HCT116 (cell line): ENCODE measurements around the gene SPARC. TPM values are rescaled to one million over a fixed set of nuclear protein-coding genes. Genes with fewer than 3 reads are reported as not detected.

Experiments
- ATAC-seq: fragments of 200-7000 bp; cut with Tn5 transposase; 2 replicates; pipeline ENCODE4 v1.9.1; 2020; ENCODE audit warnings: mild to moderate bottlenecking, moderate library complexity
- BruUV-seq: library from RNA; stranded (reverse); fragments of 400-500 nt; replicated peaks from 2 replicates; lab custom pipeline; 2021; lab: Mats Ljungman, UMichigan
- CTCF ChIA-PET: fragments of 300-600 bp; sonication (Branson Sonifier 250); formaldehyde crosslinking; loops from one replicate; lab custom pipeline; 2021; ENCODE audit warnings: antibody characterized with exemption; lab: Charles Lee
- POLR2A ChIA-PET: fragments of 300-600, 350-600 bp; sonication (Branson Sonifier 250); formaldehyde crosslinking; loops from one replicate; lab custom pipeline; 2021; ENCODE audit warnings: antibody characterized with exemption; lab: Charles Lee
- RAD21 ChIA-PET, 2 experiments: fragments of 300-600 bp; sonication (Branson Sonifier 250); formaldehyde crosslinking; loops; one replicate each; lab custom pipeline; 2023; ENCODE audit warnings: low total read pairs in 2 of 2; ENCODE audit not compliant: uncharacterized antibody in 2 of 2, unreplicated experiment in 2 of 2, low non-redundant PET in 1 of 2; lab: Charles Lee
- DNase-seq: peaks from one replicate; pipeline ENCODE4 v3.0.0-alpha.2; 2010; ENCODE audit warnings: low read depth, low spot score
- H2AFZ ChIP-seq: fragments of 200-600 bp; shearing (Covaris generic), sonication (generic); 2 replicates; pipeline ENCODE4 v1.6.1; 2017; ENCODE audit warnings: low read depth, mixed run types, mixed read lengths, antibody characterized with exemption, low read length; ENCODE audit not compliant: poor library complexity, severe bottlenecking
- H3K27ac ChIP-seq: 2 replicates; pipeline ENCODE4 v1.5.1; 2012; ENCODE audit warnings: low read depth, low read length
- H3K27me3 ChIP-seq: fragments of 200-600 bp; sonication (generic); 2 replicates; pipeline ENCODE4 v1.6.1; 2016; ENCODE audit warnings: mixed run types, low read length, mixed read lengths; ENCODE audit not compliant: insufficient read depth
- H3K36me3 ChIP-seq, 2 experiments: fragments of 200-500 bp in 1 of 2; fragments of 200-600 bp in 1 of 2; sonication (Bioruptor generic) in 1 of 2; sonication (generic) in 1 of 2; 2 replicates each; pipeline versions ENCODE4 v1.5.1 to v1.6.1; 2014 to 2016; ENCODE audit warnings: low read length in 2 of 2, inconsistent platforms in 1 of 2, mixed read lengths in 1 of 2, mixed run types in 1 of 2; ENCODE audit not compliant: insufficient read depth in 2 of 2, control insufficient read depth in 1 of 2
- H3K4me1 ChIP-seq, 2 experiments: fragments of 200-600 bp in 1 of 2; sonication (generic) in 1 of 2; 2 replicates each; pipeline versions ENCODE4 v1.5.1 to v1.6.1; 2012 to 2017; ENCODE audit warnings: low read length in 2 of 2, inconsistent platforms in 1 of 2, mild to moderate bottlenecking in 1 of 2, mixed read lengths in 1 of 2, mixed run types in 1 of 2, moderate library complexity in 1 of 2; ENCODE audit not compliant: insufficient read depth in 2 of 2, control insufficient read depth in 1 of 2
- H3K4me2 ChIP-seq: fragments of 200-600 bp; sonication (generic); 2 replicates; pipeline ENCODE4 v1.6.1; 2017; ENCODE audit warnings: mixed run types, low read length, mixed read lengths
- H3K4me3 ChIP-seq, 2 experiments: fragments of 200-600 bp in 1 of 2; sonication (generic) in 1 of 2; replicated peaks in 1 of 2; 2 replicates each; pipeline ENCODE4 v1.5.1; 2011 to 2016; ENCODE audit warnings: low read length in 2 of 2, control low read depth in 1 of 2, low read depth in 1 of 2, mild to moderate bottlenecking in 1 of 2, mixed read lengths in 1 of 2, mixed run types in 1 of 2
- H3K79me2 ChIP-seq: fragments of 200-600 bp; sonication (generic); 2 replicates; pipeline ENCODE4 v1.6.1; 2017; ENCODE audit warnings: mild to moderate bottlenecking, mixed run types, low read length, moderate library complexity, mixed read lengths; ENCODE audit not compliant: insufficient read depth
- H3K9ac ChIP-seq: fragments of 200-600 bp; sonication (generic); 2 replicates; pipeline ENCODE4 v1.6.1; 2016; ENCODE audit warnings: low read length, mixed read lengths
- H3K9me2 ChIP-seq: fragments of 200-600 bp; sonication (generic), shearing (Covaris generic); 2 replicates; pipeline ENCODE4 v1.6.1; 2017; ENCODE audit warnings: mixed run types, mild to moderate bottlenecking, moderate library complexity; ENCODE audit not compliant: insufficient read depth
- H3K9me3 ChIP-seq, 2 experiments: fragments of 200-500 bp in 1 of 2; fragments of 200-600 bp in 1 of 2; sonication (Bioruptor generic) in 1 of 2; sonication (generic) in 1 of 2; 2 replicates each; pipeline ENCODE4 v1.6.1; 2014 to 2017; ENCODE audit warnings: low read length in 2 of 2, mixed read lengths in 2 of 2, inconsistent platforms in 1 of 2, low read depth in 1 of 2, mild to moderate bottlenecking in 1 of 2, mixed run types in 1 of 2, moderate library complexity in 1 of 2; ENCODE audit not compliant: control insufficient read depth in 1 of 2, insufficient read depth in 1 of 2
- H4K20me1 ChIP-seq: fragments of 200-600 bp; sonication (generic), shearing (Covaris generic); 2 replicates; pipeline ENCODE4 v1.6.1; 2017; ENCODE audit warnings: mixed run types, mild to moderate bottlenecking, moderate library complexity; ENCODE audit not compliant: insufficient read depth
- CBX3 ChIP-seq: IDR thresholded peaks from 2 replicates; pipeline ENCODE4 v1.6.1; 2012; ENCODE audit warnings: low read depth
- ELF1 ChIP-seq: IDR thresholded peaks from 2 replicates; pipeline ENCODE4 v1.6.1; 2012; ENCODE audit warnings: low read depth, borderline replicate concordance
- EZH2 ChIP-seq: fragments of 200-600 bp; sonication (generic); IDR thresholded peaks from 2 replicates; pipeline ENCODE4 v1.6.1; 2017; ENCODE audit warnings: antibody characterized with exemption, mixed run types
- FOSL1 ChIP-seq: IDR thresholded peaks from 2 replicates; pipeline ENCODE4 v1.6.1; 2012; ENCODE audit warnings: low read depth
- JUND ChIP-seq: IDR thresholded peaks from 2 replicates; pipeline ENCODE4 v1.6.1; 2012
- RAD21 ChIP-seq: IDR thresholded peaks from 2 replicates; pipeline ENCODE4 v1.6.1; 2012; ENCODE audit warnings: low read depth, mild to moderate bottlenecking
- REST ChIP-seq: IDR thresholded peaks from 2 replicates; pipeline ENCODE4 v1.6.1; 2012; ENCODE audit warnings: low read depth
- SRF ChIP-seq: IDR thresholded peaks from 2 replicates; pipeline ENCODE4 v1.6.1; 2012; ENCODE audit warnings: low read depth
- TCF7L2 ChIP-seq: IDR thresholded peaks from 2 replicates; pipeline ENCODE4 v1.7.0; 2011; ENCODE audit warnings: borderline replicate concordance, inconsistent platforms; ENCODE audit not compliant: insufficient read depth, insufficient read length; ENCODE audit errors: extremely low read depth
- YY1 ChIP-seq: IDR thresholded peaks from 2 replicates; pipeline ENCODE4 v1.6.1; 2011; ENCODE audit warnings: low read length, low read depth, moderate library complexity, mild to moderate bottlenecking; ENCODE audit not compliant: insufficient replicate concordance; ENCODE audit errors: extremely low read depth
- ZBTB33 ChIP-seq: IDR thresholded peaks from 2 replicates; pipeline ENCODE4 v1.6.1; 2011; ENCODE audit warnings: mild to moderate bottlenecking, low read length, moderate library complexity; ENCODE audit not compliant: insufficient replicate concordance; ENCODE audit errors: extremely low read depth
- ZFX ChIP-seq: fragments of 450-650 bp; IDR thresholded peaks from 2 replicates; pipeline ENCODE4 v1.6.1; 2017
- ZNF274 ChIP-seq: fragments of 200-500 bp; sonication (Bioruptor generic); IDR thresholded peaks from 2 replicates; pipeline ENCODE4 v1.6.1; 2014; ENCODE audit warnings: mild to moderate bottlenecking, low read depth, low read length, inconsistent platforms
- intact Hi-C: fragments of 100-400 bp; cut with micrococcal nuclease; formaldehyde crosslinking; loops from 2 replicates; pipeline ENCODE4 v1.10.0; 2022
- total RNA-seq: library from RNA; stranded (reverse); gene quantifications from one replicate; pipeline ENCODE4 v1.2.1, GENCODE V29; 2021; ENCODE audit not compliant: unreplicated experiment
- TF ChIP-seq, protein P1 (sequence below): IDR thresholded peaks from 2 replicates; pipeline ENCODE4 v1.6.1; 2012

Gene SPARC
- total RNA-seq, 1 experiment from 2014 or later: 3.0 TPM

DNA sequence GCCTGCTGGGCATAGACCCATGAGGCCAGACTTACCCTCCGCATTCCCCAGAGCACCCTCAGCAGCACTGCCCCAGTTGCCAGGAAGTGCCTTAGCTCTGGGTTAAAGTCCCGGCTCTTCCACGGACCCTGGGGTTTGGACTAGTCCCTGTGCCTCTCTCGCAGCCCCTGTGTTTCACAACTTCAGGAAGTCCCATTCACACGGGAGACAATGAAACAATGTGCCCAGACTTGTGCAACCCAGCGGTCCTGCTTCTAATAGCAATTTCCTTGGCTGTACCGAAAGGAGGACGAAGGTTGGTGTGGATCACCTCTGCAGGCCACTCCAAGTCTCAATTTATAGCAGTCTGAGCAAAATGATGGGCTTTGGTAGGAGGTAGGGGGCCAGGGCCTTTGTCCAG, 53.8 kb downstream of the SPARC start (continued):
- TF ChIP-seq REST (no peak), RAD21 (no peak), ZFX (no peak)

DNA sequence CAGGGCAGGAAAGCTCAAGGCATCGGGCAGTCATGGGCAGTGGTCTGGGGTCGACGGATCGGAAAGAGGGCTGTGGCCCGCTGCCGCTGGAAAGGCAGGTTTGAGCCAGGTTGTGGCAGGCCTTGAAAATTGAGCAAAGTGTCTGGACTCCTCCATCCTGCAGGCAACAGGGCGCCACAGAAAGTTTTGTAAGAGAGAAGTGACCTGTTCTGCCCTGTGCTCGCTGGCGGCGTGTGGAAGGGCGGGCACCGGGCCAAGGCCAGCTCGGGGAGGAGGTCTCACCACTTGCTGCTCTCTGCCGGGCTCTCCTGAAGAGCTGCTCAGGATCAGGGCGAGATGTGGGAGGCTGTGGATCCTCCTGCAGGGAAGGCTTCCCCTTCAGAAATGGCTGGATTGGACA, 54.2 kb downstream of the SPARC start:
- intact Hi-C loops: no loop called here
- TF ChIP-seq YY1 (no peak), ZBTB33 (no peak), FOSL1 (no peak), REST (no peak), TCF7L2 (no peak), SRF (no peak), JUND (no peak), RAD21 (no peak), CBX3 (no peak), ELF1 (no peak), ZFX (no peak), ZNF274 (no peak), EZH2 (no peak)
- TF ChIP-seq, protein P1, sequence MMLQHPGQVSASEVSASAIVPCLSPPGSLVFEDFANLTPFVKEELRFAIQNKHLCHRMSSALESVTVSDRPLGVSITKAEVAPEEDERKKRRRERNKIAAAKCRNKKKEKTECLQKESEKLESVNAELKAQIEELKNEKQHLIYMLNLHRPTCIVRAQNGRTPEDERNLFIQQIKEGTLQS: no peak
- TF ChIP-seq, all 23 proteins: peak for 0
- no peak overlapping the region for H2AFZ ChIP-seq
- CTCF ChIA-PET: no interaction called here
- no peaks in the 10 kb centered on the region for H3K79me2 ChIP-seq
- ATAC-seq (no peak), DNase-seq (no peak)
- H3K27me3 ChIP-seq: 0 out of 2 replicates have a peak, but pooled peaks cover 3% of the 10 kb centered on the region
- H3K4me2 ChIP-seq: no peak overlapping the region
- H3K9me3 ChIP-seq: no peaks in the 10 kb centered on the region
- no peaks in the 10 kb centered on the region for H3K36me3 ChIP-seq
- no peak overlapping the region for H3K27ac ChIP-seq
- H3K9ac ChIP-seq: no peak overlapping the region
- H3K4me3 ChIP-seq: no peak overlapping the region
- POLR2A ChIA-PET: no interaction called here
- H3K9me2 ChIP-seq: no peaks in the 10 kb centered on the region
- no peaks in the 10 kb centered on the region for H4K20me1 ChIP-seq
- BruUV-seq: no TSS peak
- H3K4me1 ChIP-seq: peaks cover 2 to 6% of the 10 kb centered on the region in 2 experiments; a peak in 2 of 4 replicates
- RAD21 ChIA-PET: no interaction called here
